Astrocyte of the spinal cord (primary cell): ENCODE measurements around the gene CSNK2A1.
"Not testable (repeated sequence)": the region's sequence is repeated elsewhere in the genome, so short reads cannot be mapped to it uniquely, and the experiment has no call there.

ENCODE experiments used
- DNase-seq: peaks from one replicate; pipeline ENCODE4 v3.0.0; 2011; ENCODE audit warnings: low read depth, low spot score
- H3K4me3 ChIP-seq: 2 replicates; pipeline ENCODE4 v1.5.1; 2011; ENCODE audit warnings: low read depth, mild to moderate bottlenecking, low read length, moderate library complexity
- CTCF ChIP-seq: IDR thresholded peaks from 2 replicates; pipeline ENCODE4 v1.5.1; 2012; ENCODE audit warnings: low read depth, mild to moderate bottlenecking, low read length, inconsistent platforms
- in situ Hi-C: cut with HindIII; loops from 2 replicates; pipeline ENCODE4 v1.10.0; 2017; ENCODE audit warnings: low sequenced_read_pairs

CSNK2A1 gene

GRCh38 chr20:584161-584970 lies 40.8 kb upstream of the CSNK2A1 start:
- TF ChIP-seq CTCF: no peak
- no peak overlapping the region for H3K4me3 ChIP-seq
- DNase-seq: no peak
- in situ Hi-C loops: no loop called here

- in situ Hi-C loops: no loop called here
- DNase-seq: no peak
- TF ChIP-seq CTCF: no peak
- no peak overlapping the region for H3K4me3 ChIP-seq
Measured at GRCh38 chr20:582204-582603, 38.6 kb upstream of the CSNK2A1 start.

GRCh38 chr20:578940-579690 lies 35.5 kb upstream of the CSNK2A1 start:
- in situ Hi-C loops, DNase-seq, H3K4me3 ChIP-seq: not testable (repeated sequence)

GRCh38 chr20:577167-577791 lies 33.7 kb upstream of the CSNK2A1 start:
- TF ChIP-seq CTCF: peak; percentile 26
- H3K4me3 ChIP-seq: no peak overlapping the region
- DNase-seq: no peak
- in situ Hi-C loops: no loop called here

- H3K4me3 ChIP-seq: no peak overlapping the region
- no peak for DNase-seq
- in situ Hi-C loops: no loop called here
- TF ChIP-seq CTCF: no peak
Measured at GRCh38 chr20:576156-576555, 32.6 kb upstream of the CSNK2A1 start.

- no peak overlapping the region for H3K4me3 ChIP-seq
- no peak for TF ChIP-seq CTCF
- in situ Hi-C loops: no loop called here
- DNase-seq: no peak
Measured at GRCh38 chr20:575230-575629, 31.6 kb upstream of the CSNK2A1 start.
